ENCODE measurements around the gene RPL22.
A peak's percentile ranks its signal among the peaks of the same experiment; 100 is the strongest.

The RPL22 gene

DNA sequence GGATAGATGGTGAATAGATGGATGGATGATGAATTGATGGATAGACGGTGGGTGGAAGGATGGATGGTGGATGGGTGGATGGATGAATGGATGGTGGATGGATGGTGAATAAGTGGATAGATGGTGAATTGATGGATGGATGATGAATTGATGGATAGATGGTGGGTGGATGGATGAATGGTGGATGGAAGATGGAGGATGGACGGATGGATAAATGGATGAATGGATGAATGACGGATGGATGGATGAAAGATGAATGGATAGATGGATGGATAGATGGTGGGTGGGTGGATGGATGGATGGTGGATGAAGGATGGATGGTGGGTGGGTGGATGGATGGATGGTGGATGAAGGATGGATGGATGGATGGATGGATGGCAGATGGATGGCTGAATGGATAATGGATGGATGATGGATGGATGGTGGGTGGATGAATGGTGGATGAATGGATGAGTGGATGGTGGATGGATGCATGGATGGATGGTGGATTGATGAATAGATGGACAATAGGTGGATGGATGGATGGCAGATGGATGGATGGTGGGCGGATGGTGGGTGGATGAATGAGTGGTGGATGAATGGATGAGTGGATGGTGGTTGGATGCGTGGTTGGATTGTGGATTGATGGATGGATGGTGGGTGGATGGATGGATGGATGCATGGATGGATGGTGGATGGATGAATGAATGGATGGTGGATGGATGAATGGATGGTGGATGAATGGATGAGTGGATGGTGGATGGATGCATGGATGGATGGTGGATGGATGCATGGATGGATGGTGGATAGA lies 24.6 kb downstream of the RPL22 start:
- peaks cover 27% of the 10 kb centered on the region for H3K27me3 ChIP-seq (replicated peaks)
- DNase-seq: no peak

DNA sequence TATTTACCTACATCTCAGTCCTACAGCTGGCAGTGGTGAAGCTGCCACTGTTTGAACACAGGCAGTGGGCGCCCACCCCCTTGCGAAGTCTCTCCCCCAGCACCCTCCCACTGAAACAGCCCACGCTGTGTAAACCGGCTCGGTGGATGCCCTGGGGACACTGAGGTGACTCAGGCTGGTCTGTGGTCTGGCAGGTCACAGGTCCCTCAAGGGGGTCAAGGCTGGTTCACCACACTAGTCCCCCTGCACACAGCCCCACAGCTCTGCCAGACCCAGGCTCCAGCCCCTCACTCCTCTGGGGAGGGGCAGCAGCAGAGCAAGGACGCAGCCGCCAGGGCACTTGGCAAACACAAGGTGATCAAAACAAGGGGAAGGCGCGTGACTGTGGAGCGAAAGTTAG lies 26.8 kb downstream of the RPL22 start:
- in situ Hi-C loops (cut with HindIII; ENCODE audit: low pct_ligation_motif_present, low sequenced_read_pairs): no loop called here
- TF ChIP-seq, protein P1, sequence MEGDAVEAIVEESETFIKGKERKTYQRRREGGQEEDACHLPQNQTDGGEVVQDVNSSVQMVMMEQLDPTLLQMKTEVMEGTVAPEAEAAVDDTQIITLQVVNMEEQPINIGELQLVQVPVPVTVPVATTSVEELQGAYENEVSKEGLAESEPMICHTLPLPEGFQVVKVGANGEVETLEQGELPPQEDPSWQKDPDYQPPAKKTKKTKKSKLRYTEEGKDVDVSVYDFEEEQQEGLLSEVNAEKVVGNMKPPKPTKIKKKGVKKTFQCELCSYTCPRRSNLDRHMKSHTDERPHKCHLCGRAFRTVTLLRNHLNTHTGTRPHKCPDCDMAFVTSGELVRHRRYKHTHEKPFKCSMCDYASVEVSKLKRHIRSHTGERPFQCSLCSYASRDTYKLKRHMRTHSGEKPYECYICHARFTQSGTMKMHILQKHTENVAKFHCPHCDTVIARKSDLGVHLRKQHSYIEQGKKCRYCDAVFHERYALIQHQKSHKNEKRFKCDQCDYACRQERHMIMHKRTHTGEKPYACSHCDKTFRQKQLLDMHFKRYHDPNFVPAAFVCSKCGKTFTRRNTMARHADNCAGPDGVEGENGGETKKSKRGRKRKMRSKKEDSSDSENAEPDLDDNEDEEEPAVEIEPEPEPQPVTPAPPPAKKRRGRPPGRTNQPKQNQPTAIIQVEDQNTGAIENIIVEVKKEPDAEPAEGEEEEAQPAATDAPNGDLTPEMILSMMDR (IDR thresholded peaks at IDR 0.05; ENCODE audit: low read depth, low read length, missing control alignments): no peak

More for the DNA sequence above, 24.6 kb downstream of the RPL22 start:
- Histone ChIP-seq H3K36me3 (replicated peaks) (no peaks in the 10 kb centered on the region), H3K27ac (no peak overlapping the region), H3K4me3 (ENCODE audit: low read depth, low read length) (no peak overlapping the region)
- in situ Hi-C loops (cut with HindIII; ENCODE audit: low pct_ligation_motif_present, low sequenced_read_pairs): no loop called here
- TF ChIP-seq, protein P1 (IDR thresholded peaks at IDR 0.05; ENCODE audit: low read depth, low read length, missing control alignments): no peak

DNA sequence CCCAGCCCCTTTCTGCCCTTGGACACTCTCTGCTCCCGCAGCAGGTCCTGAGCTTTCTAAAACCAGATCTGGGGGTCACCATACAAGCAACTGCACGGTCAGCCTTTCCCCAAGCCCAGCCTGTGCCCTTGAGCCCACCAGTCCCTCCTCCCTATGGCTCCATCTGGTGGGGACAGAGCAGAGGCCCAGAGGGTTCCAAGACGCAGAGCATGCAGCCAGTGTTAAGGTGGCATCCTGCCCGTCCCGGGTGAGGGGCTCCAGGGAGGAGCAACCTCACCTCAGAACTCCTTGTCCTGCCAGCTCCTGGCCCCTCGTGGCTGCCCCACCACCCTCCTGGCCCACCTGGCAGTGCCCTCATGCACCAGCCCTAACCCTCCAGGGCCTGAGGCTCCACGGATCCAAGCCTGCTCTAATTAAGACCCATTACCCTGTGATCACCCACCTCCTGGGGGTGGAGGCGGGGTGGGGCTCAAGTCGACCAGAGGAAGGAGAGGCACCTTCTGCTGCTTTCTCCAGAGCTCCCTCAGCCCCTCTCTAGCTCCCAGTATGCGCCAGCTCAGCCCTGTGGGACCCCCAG lies 27.8 kb downstream of the RPL22 start:
- Histone ChIP-seq H3K27ac (no peak overlapping the region), H3K4me3 (ENCODE audit: low read depth, low read length) (no peak overlapping the region), H3K27me3 (replicated peaks) (peaks cover 7% of the 10 kb centered on the region), H3K36me3 (replicated peaks) (no peaks in the 10 kb centered on the region)
- TF ChIP-seq, protein P1 (IDR thresholded peaks at IDR 0.05; ENCODE audit: low read depth, low read length, missing control alignments): peak; percentile 67
- no peak for DNase-seq
- in situ Hi-C loops (cut with HindIII; ENCODE audit: low pct_ligation_motif_present, low sequenced_read_pairs): no loop called here

More for the DNA sequence above, 26.8 kb downstream of the RPL22 start:
- peaks cover 13% of the 10 kb centered on the region for H3K27me3 ChIP-seq (replicated peaks)
- no peaks in the 10 kb centered on the region for H3K36me3 ChIP-seq (replicated peaks)
- DNase-seq: no peak
- H3K4me3 ChIP-seq (ENCODE audit: low read depth, low read length): no peak overlapping the region
- H3K27ac ChIP-seq: no peak overlapping the region

DNA sequence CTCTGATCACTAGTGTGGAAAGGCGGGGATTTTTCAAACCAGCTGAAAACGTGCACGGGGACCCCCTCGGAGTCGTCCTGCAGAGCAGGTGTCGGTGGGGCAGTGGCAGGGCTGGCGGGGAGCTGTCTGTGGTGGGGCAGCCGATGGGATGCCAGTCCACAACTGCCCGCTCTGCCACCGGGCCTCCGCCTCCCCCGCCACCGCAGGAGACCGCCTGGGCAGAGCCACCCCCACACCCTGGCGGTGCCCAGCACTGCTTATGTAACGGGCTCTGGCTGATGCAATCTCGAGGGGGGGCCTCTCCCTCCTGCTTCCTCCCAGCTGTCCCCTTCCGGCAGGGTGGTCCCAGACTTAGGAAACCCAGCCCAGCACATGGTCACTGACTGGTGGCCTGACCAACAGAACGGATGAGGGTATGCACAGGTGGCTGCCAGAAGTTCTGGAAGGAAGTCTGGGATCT lies 28.6 kb downstream of the RPL22 start:
- no peak overlapping the region for H3K4me3 ChIP-seq (ENCODE audit: low read depth, low read length)
- DNase-seq: no peak
- TF ChIP-seq, protein P1 (IDR thresholded peaks at IDR 0.05; ENCODE audit: low read depth, low read length, missing control alignments): no peak
- no peak overlapping the region for H3K27ac ChIP-seq
- H3K36me3 ChIP-seq (replicated peaks): no peaks in the 10 kb centered on the region
- in situ Hi-C loops (cut with HindIII; ENCODE audit: low pct_ligation_motif_present, low sequenced_read_pairs): no loop called here
- H3K27me3 ChIP-seq (replicated peaks): peaks cover 2% of the 10 kb centered on the region

DNA sequence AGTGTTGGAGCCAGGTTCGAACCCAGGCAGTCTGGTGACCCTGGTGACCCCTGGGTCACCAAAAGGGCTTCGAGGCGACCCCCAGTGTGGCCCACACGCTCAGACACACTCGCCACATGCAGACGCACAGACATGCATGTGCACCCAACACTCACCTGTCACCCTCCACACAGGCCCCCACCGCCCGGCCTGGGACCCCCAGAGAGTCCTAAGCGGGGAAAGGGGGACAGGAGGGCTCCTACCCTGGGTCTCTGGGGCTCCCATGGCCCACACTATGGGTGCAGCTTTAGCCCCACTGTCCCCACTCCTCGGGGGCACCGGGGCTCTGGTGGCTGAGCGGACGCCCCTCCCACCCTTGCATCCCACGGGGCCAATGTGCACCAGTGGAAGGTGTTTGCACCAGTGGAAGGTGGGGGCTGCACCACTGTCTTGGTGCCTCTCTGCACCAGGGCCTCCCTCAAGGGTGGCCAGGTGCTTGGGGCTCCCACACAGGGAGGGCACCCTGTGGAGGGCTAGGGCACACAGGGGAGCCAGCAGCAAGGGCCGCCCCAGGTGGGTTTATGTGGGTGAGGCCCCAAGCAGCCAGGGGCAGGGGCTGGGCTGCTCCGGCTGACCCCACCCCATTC lies 29.2 kb downstream of the RPL22 start:
- peaks cover 2% of the 10 kb centered on the region for H3K27me3 ChIP-seq (replicated peaks)
- TF ChIP-seq, protein P1 (IDR thresholded peaks at IDR 0.05; ENCODE audit: low read depth, low read length, missing control alignments): no peak
- in situ Hi-C loops (cut with HindIII; ENCODE audit: low pct_ligation_motif_present, low sequenced_read_pairs): no loop called here
- H3K27ac ChIP-seq: no peak overlapping the region
- H3K4me3 ChIP-seq (ENCODE audit: low read depth, low read length): no peak overlapping the region
- no peaks in the 10 kb centered on the region for H3K36me3 ChIP-seq (replicated peaks)
- no peak for DNase-seq

Measured in brain microvascular endothelial cell (primary cell).